Thoracic aorta (tissue), 2 donors: Measurements from ENCODE around the gene FBXL19. TPM values are rescaled to one million over a fixed set of nuclear protein-coding genes. Genes with fewer than 3 reads are reported as not detected.

Experiments
- ATAC-seq: fragments of 150-250 bp; one replicate; pipeline ENCODE4 v1.8.0; 2017; ENCODE audit warnings: low read depth; ENCODE audit not compliant: insufficient number of reproducible peaks, low FRiP score
- DNase-seq: peaks from one replicate; pipeline ENCODE4 v3.0.0-alpha.2; 2020; ENCODE audit warnings: low spot score
- H3K27ac ChIP-seq, 2 donors: fragments of 200-600 bp; sonication (generic); 1 replicate in 1 of 2; 2 replicates in 1 of 2; pipeline ENCODE4 v1.5.1; 2016; ENCODE audit warnings: mild to moderate bottlenecking in 2 of 2, moderate library complexity in 2 of 2
- H3K27me3 ChIP-seq: fragments of 200-600 bp; sonication (generic); replicated peaks from 2 replicates; pipeline ENCODE4 v1.6.0; 2016; ENCODE audit warnings: mild to moderate bottlenecking; ENCODE audit not compliant: insufficient read depth
- H3K36me3 ChIP-seq: fragments of 200-600 bp; sonication (generic); one replicate; pipeline ENCODE4 v1.5.1; 2016
- H3K4me1 ChIP-seq, 2 donors: fragments of 200-600 bp; sonication (generic); 1 replicate in 1 of 2; 2 replicates in 1 of 2; pipeline versions ENCODE4 v1.5.1 to v1.6.0; 2016; ENCODE audit warnings: low read depth in 2 of 2, mild to moderate bottlenecking in 1 of 2; ENCODE audit not compliant: control insufficient read depth in 1 of 2
- H3K4me3 ChIP-seq: fragments of 200-600 bp; sonication (generic); 2 replicates; pipeline ENCODE4 v1.5.1; 2016; ENCODE audit warnings: mild to moderate bottlenecking
- H3K9me3 ChIP-seq: fragments of 200-600 bp; sonication (generic); 2 replicates; pipeline ENCODE4 v1.5.1; 2016
- total RNA-seq, 2 donors: library from RNA; depleted of rRNA; stranded (reverse); fragments of >200 nt; gene quantifications; one replicate each; pipeline versions ENCODE4 v1.1.0 to v1.2.3, GENCODE V29; 2016
- TF ChIP-seq, protein P1 (sequence below): fragments of 200-600 bp; sonication (generic); IDR thresholded peaks from one replicate; pipeline ENCODE4 v1.5.1; 2019; ENCODE audit warnings: antibody characterized with exemption

The FBXL19 gene
- total RNA-seq, 2 donors from 2014 or later: 14.5 to 18.7 TPM

DNA sequence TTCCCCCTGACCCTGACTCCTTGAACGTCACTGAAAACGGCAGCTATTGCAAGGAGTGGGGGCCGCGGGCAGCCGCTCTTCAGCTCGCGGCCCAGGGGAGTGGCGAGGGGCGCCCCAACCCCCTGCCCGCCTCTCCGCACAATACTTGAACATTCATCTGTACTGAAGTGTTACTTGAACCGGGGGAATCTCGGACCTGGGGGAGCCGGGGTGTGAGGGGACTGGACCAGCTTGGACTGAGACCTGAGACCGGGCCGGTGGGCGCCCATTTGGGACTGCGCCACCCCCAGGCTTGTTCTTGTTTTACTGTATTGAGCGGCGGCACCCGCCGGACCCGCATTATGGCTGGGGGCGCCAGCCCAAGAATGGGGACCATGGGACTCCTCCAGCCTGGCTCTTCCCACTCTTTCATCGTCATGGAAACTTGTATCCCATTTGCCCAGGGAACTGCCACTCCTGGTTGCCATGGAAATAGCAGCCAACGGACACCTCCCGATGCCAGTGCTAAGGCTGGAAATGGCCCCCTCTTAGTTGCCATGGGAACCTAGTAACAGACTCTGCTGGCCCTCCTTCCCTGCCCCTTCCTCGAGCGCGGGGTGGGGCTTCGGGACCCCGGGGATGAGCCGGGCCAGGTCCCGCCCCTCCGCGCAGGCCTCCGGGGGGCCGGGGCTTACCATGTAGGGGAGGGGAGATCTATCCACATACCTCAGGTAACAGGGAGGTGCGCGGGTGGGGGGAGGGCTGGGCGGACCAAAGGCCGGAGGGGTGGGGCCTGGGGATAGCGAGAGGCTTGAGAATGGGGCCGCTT is 24.7 kb downstream of the FBXL19 start:
- TF ChIP-seq, protein P1, sequence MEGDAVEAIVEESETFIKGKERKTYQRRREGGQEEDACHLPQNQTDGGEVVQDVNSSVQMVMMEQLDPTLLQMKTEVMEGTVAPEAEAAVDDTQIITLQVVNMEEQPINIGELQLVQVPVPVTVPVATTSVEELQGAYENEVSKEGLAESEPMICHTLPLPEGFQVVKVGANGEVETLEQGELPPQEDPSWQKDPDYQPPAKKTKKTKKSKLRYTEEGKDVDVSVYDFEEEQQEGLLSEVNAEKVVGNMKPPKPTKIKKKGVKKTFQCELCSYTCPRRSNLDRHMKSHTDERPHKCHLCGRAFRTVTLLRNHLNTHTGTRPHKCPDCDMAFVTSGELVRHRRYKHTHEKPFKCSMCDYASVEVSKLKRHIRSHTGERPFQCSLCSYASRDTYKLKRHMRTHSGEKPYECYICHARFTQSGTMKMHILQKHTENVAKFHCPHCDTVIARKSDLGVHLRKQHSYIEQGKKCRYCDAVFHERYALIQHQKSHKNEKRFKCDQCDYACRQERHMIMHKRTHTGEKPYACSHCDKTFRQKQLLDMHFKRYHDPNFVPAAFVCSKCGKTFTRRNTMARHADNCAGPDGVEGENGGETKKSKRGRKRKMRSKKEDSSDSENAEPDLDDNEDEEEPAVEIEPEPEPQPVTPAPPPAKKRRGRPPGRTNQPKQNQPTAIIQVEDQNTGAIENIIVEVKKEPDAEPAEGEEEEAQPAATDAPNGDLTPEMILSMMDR: no peak

DNA sequence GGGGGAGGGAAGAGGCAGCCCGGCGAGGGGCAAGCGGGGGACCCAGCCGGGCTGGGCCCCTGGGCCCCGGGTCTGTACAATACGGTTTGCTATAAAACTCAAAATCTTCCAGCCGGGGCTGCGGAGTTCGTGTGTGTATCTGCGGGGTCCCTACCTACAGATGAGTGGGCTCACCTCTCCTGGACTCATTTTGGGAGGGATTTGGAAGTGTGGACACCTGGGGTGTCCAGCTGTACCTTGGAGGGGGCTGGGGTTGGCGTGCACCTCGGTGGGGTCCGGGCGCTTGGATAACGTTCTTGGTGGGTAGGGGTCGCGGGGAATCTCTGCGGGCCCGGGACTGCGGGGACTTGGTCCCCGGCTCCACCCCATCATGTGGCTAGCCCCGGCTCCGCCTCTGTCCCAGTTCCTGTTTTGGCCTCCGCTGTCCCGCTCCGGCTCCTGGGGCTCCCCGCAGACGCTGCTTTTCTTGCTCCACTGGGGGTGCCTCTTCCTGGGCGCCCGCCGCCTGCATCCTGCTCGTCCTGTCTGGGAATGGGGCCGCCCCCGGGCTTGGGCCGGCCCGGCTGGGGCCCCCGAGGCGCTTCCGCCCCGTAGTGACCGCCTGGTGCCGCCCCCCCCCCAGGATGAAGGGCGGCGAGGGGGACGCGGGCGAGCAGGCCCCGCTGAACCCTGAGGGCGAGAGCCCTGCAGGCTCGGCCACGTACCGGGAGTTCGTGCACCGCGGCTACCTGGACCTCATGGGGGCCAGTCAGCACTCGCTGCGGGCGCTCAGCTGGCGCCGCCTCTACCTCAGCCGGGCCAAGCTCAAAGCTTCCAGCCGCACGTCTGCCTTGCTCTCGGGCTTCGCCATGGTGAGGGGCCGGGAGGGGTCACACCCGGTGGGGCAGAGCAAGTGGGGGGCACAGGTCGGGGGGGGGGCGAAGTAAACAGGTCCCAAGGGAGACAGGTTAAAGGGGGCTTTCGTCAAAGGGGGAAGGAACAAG is 25.6 kb downstream of the FBXL19 start, which contains the start of gene ORAI3:
Gene ORAI3 (plus strand): TSS at position 402 of the 983 bp plus-strand sequence. CDS start 222 bp downstream, at position 624.
- Histone ChIP-seq H3K4me1 (peaks cover 25 to 46% of the 10 kb centered on the region in 2 donors), H3K36me3 (peaks cover 7% of the 10 kb centered on the region), H3K9me3 (no peaks in the 10 kb centered on the region), H3K4me3 (peak within 1 kb of the TSS; percentile 100), H3K27me3 (no peaks in the 10 kb centered on the region), H3K27ac (peak within 1 kb of the TSS; percentile 89 to 97)
- no peak for DNase-seq
- TF ChIP-seq, protein P1: no peak
- no peak for ATAC-seq

More for the DNA sequence above, 24.7 kb downstream of the FBXL19 start:
- H3K4me1 ChIP-seq: peaks cover 25 to 37% of the 10 kb centered on the region in 2 donors
- peak; percentile 54 for ATAC-seq
- H3K4me3 ChIP-seq: peak overlapping the region; percentile 100
- H3K36me3 ChIP-seq: peaks cover 7% of the 10 kb centered on the region
- no peaks in the 10 kb centered on the region for H3K9me3 ChIP-seq
- DNase-seq: peak; percentile 84
- H3K27me3 ChIP-seq: no peaks in the 10 kb centered on the region
- peak overlapping the region; percentile 89 to 97 for H3K27ac ChIP-seq

DNA sequence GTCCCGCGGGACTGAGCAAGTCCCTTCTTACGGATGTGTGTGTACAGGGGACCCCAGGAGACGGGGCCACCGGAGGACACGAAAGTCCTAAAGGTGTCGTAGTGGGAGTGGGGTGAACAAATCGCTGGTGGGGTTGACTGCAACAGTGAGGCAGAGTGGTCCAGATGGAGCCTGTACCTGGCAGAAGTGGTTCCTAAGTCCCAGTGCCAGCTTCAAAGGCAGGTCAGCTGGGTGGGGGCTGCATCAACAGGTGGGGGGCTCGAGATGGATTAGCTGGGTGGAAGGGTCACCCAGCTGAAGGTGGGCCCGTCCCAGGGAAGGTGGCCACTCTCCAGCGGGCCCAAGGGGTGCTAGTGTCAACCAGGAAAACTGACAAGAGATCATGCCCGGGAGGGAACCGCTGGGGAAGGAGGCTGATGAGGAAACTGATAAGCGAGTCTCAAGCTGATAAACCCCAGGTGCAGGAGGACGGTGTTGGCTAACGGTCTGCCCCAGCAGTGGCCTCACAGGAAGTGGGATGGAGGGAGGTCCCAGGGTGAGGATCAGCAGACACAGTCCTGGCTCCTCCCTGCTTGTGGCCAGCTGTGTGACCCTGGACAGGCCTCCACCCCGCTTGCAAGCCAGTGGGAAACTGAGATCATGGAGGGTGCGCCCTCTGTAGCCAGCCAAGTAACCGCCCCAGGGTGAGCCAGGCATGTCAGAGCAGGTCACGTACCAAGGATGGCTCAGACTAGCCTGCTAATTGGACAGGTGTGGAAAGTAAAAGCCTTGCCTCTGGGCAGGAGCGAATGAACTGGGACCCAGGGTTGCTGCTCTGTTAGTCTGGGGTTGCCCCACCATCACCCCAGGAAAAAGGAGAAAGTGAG is 26.5 kb downstream of the FBXL19 start:
- Histone ChIP-seq H3K4me3 (peak overlapping the region; percentile 100), H3K4me1 (peaks cover 25 to 46% of the 10 kb centered on the region in 2 donors), H3K36me3 (no peaks in the 10 kb centered on the region), H3K27me3 (no peaks in the 10 kb centered on the region), H3K9me3 (no peaks in the 10 kb centered on the region), H3K27ac (peak overlapping the region; percentile 89 to 97)
- ATAC-seq: no peak
- TF ChIP-seq, protein P1: no peak
- DNase-seq: no peak

GRCh38 chr16:30950516-30951065 is 27.2 kb downstream of the FBXL19 start:
- peaks cover 25 to 46% of the 10 kb centered on the region in 2 donors for H3K4me1 ChIP-seq

More at GRCh38 chr16:30950516-30951065, 27.2 kb downstream of the FBXL19 start:
- Histone ChIP-seq H3K9me3 (no peaks in the 10 kb centered on the region), H3K36me3 (no peaks in the 10 kb centered on the region), H3K27ac (peak overlapping the region; percentile 89 to 97), H3K27me3 (no peaks in the 10 kb centered on the region), H3K4me3 (peak overlapping the region; percentile 100)
- TF ChIP-seq, protein P1: no peak
- no peak for DNase-seq
- no peak for ATAC-seq
